Measurements from ENCODE around the gene ALX4.

GRCh38 chr11:44320289-44320973 is 10.5 kb upstream of the ALX4 start:
- TF ChIP-seq POLR2A (IDR thresholded peaks at IDR 0.05; ENCODE audit: low read length) (no peak), GATA1 (IDR thresholded peaks at IDR 0.05; ENCODE audit: low read depth, low read length) (no peak)

Data from erythroblast (primary cell).